HL-60 (cell line): ENCODE data around the gene LRRC8B.

Experiments
- CTCF ChIP-seq: IDR thresholded peaks from one replicate; pipeline ENCODE4 v1.5.1; 2011; ENCODE audit warnings: low read length, control low read depth, inconsistent platforms; ENCODE audit not compliant: insufficient read depth
- POLR2AphosphoS5 ChIP-seq: IDR thresholded peaks from 2 replicates; pipeline ENCODE4 v1.6.1; 2012; ENCODE audit warnings: low read depth

GRCh38 chr1:89609781-89610456 is 85.3 kb downstream of the LRRC8B start:
- TF ChIP-seq CTCF (no peak), POLR2AphosphoS5 (no peak)
